ENCODE data around the gene ZFP30.

DNA sequence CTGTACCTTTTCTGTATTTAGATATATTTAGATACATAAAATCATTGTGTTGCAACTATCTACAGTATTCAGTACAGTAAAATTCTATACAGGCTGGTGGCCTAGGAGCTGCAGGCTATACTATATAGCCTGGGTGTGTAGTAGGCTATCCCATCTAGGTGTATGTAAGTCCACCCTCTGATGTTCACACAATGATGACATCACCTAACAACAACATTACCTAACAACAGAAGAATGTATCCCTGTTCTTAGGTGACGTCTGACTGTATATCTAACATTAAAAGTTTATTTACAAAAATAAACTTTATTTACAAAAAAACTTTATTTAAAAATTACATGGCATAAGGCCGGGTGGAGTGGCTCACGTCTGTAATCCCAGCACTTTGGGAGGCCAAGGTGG, 28.3 kb upstream of the ZFP30 start:
- TF ChIP-seq POLR2AphosphoS5 (IDR thresholded peaks at IDR 0.05; ENCODE audit: low read depth, low read length) (no peak), POLR2A (IDR thresholded peaks at IDR 0.05; ENCODE audit: low read depth, low read length) (no peak), SPI1 (IDR thresholded peaks at IDR 0.05; ENCODE audit: low read depth, low read length) (no peak), TAF1 (IDR thresholded peaks at IDR 0.05; ENCODE audit: low read depth, low read length) (no peak), POU2F2 (IDR thresholded peaks at IDR 0.05; ENCODE audit: low read depth, low read length) (no peak)

Measured in GM12891 (cell line).